ENCODE measurements around the gene ZMIZ1. TPM values are rescaled to one million over a fixed set of nuclear protein-coding genes. Genes with fewer than 3 reads are reported as not detected.

The ZMIZ1 gene
- total RNA-seq, 6 donors from 2014 or later = 51.0 to 99.2 (median 91.8) TPM

GRCh38 chr10:79176052-79176501, 107.3 kb downstream of the ZMIZ1 start:
- no peaks in the 10 kb centered on the region for H3K27me3 ChIP-seq
- DNase-seq (no peak), ATAC-seq (ENCODE audit: low FRiP score in 2 of 2) (no peak)
- peaks cover 0 to 16% (median 5%) of the 10 kb centered on the region in 4 donors for H3K36me3 ChIP-seq
- H3K4me1 ChIP-seq = peaks cover 50 to 64% (median 62%) of the 10 kb centered on the region in 4 donors
- H3K9me3 ChIP-seq = no peaks in the 10 kb centered on the region
- peak overlapping the region; percentile 11 to 78 (median 59) for H3K27ac ChIP-seq
- TF ChIP-seq POLR2A (IDR thresholded peaks at IDR 0.05) = no peak
- TF ChIP-seq EP300 (IDR thresholded peaks at IDR 0.05) = no peak
- TF ChIP-seq, protein P1, sequence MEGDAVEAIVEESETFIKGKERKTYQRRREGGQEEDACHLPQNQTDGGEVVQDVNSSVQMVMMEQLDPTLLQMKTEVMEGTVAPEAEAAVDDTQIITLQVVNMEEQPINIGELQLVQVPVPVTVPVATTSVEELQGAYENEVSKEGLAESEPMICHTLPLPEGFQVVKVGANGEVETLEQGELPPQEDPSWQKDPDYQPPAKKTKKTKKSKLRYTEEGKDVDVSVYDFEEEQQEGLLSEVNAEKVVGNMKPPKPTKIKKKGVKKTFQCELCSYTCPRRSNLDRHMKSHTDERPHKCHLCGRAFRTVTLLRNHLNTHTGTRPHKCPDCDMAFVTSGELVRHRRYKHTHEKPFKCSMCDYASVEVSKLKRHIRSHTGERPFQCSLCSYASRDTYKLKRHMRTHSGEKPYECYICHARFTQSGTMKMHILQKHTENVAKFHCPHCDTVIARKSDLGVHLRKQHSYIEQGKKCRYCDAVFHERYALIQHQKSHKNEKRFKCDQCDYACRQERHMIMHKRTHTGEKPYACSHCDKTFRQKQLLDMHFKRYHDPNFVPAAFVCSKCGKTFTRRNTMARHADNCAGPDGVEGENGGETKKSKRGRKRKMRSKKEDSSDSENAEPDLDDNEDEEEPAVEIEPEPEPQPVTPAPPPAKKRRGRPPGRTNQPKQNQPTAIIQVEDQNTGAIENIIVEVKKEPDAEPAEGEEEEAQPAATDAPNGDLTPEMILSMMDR (IDR thresholded peaks at IDR 0.05) = no peak
- no peak for TF ChIP-seq POLR2AphosphoS5 (IDR thresholded peaks at IDR 0.05)
- no peak overlapping the region for H3K4me3 ChIP-seq
- 59 to 70% methylated on average over 10 of the region's 10 CpGs for WGBS, 2 donors

GRCh38 chr10:79176949-79177602, 108.3 kb downstream of the ZMIZ1 start:
- peak in 1 of 2 donors; percentile 27 for ATAC-seq (ENCODE audit: low FRiP score in 2 of 2)
- H3K4me1 ChIP-seq = peaks cover 60 to 74% (median 72%) of the 10 kb centered on the region in 4 donors
- TF ChIP-seq, protein P1 (IDR thresholded peaks at IDR 0.05) = no peak
- no peak for TF ChIP-seq POLR2AphosphoS5 (IDR thresholded peaks at IDR 0.05)
- no peak for TF ChIP-seq POLR2A (IDR thresholded peaks at IDR 0.05)
- no peak for TF ChIP-seq EP300 (IDR thresholded peaks at IDR 0.05)
- no peak overlapping the region for H3K4me3 ChIP-seq
- no peaks in the 10 kb centered on the region for H3K27me3 ChIP-seq
- H3K27ac ChIP-seq = peak overlapping the region; percentile 2 to 78 (median 59)
- peaks cover 0 to 16% (median 1%) of the 10 kb centered on the region in 4 donors for H3K36me3 ChIP-seq
- no peak for DNase-seq
- no peaks in the 10 kb centered on the region for H3K9me3 ChIP-seq
- WGBS, 2 donors = 34 to 64% methylated on average over 3 to 18 of the region's 18 CpGs

- no peak overlapping the region for H3K4me3 ChIP-seq
- WGBS, 2 donors = 87 to 94% methylated on average over 5 to 8 of the region's 8 CpGs
- peaks cover 0 to 16% (median 1%) of the 10 kb centered on the region in 4 donors for H3K36me3 ChIP-seq
- H3K4me1 ChIP-seq = peaks cover 70 to 83% (median 82%) of the 10 kb centered on the region in 4 donors
- H3K9me3 ChIP-seq = no peaks in the 10 kb centered on the region
- TF ChIP-seq, protein P1 (IDR thresholded peaks at IDR 0.05) = no peak
- no peak for TF ChIP-seq POLR2A (IDR thresholded peaks at IDR 0.05)
- TF ChIP-seq EP300 (IDR thresholded peaks at IDR 0.05) = no peak
- no peak for TF ChIP-seq POLR2AphosphoS5 (IDR thresholded peaks at IDR 0.05)
- ATAC-seq (ENCODE audit: low FRiP score in 2 of 2) (no peak), DNase-seq (no peak)
- H3K27ac ChIP-seq = peak overlapping the region; percentile 3 to 78 (median 46)
- H3K27me3 ChIP-seq = no peaks in the 10 kb centered on the region
Measured at GRCh38 chr10:79178070-79178576, 109.4 kb downstream of the ZMIZ1 start.

DNA sequence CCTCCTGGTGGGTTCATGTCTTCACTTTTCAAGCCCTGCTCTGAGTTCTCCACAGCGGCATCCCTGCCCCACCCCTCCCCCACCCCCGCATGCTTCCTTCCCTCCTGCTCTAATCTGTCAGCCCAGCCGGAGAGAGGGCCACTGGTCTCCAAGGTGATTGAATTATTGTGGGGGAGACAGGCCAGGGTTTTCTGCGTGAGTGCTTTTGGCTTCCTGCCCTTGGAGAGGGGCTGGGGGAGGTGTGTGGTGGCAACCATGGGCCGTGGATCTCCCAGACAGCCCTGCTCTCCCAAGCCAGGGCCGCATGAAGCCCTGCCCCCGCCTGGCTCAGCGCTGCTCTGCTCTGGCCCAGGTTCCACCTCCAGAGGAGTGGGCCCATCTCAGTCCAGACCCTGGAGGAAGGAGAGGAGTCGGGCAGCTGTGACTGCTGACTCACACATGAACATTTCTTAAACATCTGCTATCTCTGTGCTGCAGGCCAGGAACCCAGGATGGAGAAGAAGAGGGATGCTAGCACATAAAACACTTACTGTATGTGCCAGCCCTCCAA, 109.9 kb downstream of the ZMIZ1 start:
- peak in 1 of 2 donors; percentile 52 for ATAC-seq (ENCODE audit: low FRiP score in 2 of 2)
- Histone ChIP-seq H3K4me3 (no peak overlapping the region), H3K9me3 (no peaks in the 10 kb centered on the region), H3K36me3 (peaks cover 0 to 14% (median 1%) of the 10 kb centered on the region in 4 donors), H3K27me3 (no peaks in the 10 kb centered on the region), H3K27ac (peak overlapping the region; percentile 4 to 78 (median 37)), H3K4me1 (peaks cover 76 to 88% (median 87%) of the 10 kb centered on the region in 4 donors)
- DNase-seq = no peak
- WGBS, 2 donors = 35 to 40% methylated on average over 4 to 9 of the region's 9 CpGs
- no peak for TF ChIP-seq POLR2A (IDR thresholded peaks at IDR 0.05)
- no peak for TF ChIP-seq EP300 (IDR thresholded peaks at IDR 0.05)
- TF ChIP-seq POLR2AphosphoS5 (IDR thresholded peaks at IDR 0.05) = no peak
- TF ChIP-seq, protein P1 (IDR thresholded peaks at IDR 0.05) = no peak
